Panc1 (cell line): Measurements from ENCODE around the gene UQCC5.

Experiments used
- POLR2AphosphoS5 ChIP-seq: IDR thresholded peaks from 2 replicates; pipeline ENCODE4 v1.6.1; 2012; ENCODE audit warnings: mild to moderate bottlenecking, low read depth, low read length, moderate library complexity
- SIN3A ChIP-seq: IDR thresholded peaks from 2 replicates; pipeline ENCODE4 v1.6.1; 2012; ENCODE audit warnings: low read depth, mild to moderate bottlenecking, low read length, moderate library complexity, borderline replicate concordance; ENCODE audit not compliant: insufficient read depth
- TF ChIP-seq, protein P1 (sequence below): fragments of 450-650 bp; IDR thresholded peaks from 2 replicates; pipeline ENCODE4 v1.5.1; 2017; ENCODE audit warnings: mild to moderate bottlenecking
- TF ChIP-seq, protein P2 (sequence below), 2 experiments: IDR thresholded peaks; 2 replicates each; pipeline ENCODE4 v1.6.1; 2011 to 2012; ENCODE audit warnings: low read depth in 2 of 2, control low read depth in 1 of 2, low read length in 1 of 2, mild to moderate bottlenecking in 1 of 2, moderate library complexity in 1 of 2; ENCODE audit not compliant: insufficient read depth in 1 of 2

DNA sequence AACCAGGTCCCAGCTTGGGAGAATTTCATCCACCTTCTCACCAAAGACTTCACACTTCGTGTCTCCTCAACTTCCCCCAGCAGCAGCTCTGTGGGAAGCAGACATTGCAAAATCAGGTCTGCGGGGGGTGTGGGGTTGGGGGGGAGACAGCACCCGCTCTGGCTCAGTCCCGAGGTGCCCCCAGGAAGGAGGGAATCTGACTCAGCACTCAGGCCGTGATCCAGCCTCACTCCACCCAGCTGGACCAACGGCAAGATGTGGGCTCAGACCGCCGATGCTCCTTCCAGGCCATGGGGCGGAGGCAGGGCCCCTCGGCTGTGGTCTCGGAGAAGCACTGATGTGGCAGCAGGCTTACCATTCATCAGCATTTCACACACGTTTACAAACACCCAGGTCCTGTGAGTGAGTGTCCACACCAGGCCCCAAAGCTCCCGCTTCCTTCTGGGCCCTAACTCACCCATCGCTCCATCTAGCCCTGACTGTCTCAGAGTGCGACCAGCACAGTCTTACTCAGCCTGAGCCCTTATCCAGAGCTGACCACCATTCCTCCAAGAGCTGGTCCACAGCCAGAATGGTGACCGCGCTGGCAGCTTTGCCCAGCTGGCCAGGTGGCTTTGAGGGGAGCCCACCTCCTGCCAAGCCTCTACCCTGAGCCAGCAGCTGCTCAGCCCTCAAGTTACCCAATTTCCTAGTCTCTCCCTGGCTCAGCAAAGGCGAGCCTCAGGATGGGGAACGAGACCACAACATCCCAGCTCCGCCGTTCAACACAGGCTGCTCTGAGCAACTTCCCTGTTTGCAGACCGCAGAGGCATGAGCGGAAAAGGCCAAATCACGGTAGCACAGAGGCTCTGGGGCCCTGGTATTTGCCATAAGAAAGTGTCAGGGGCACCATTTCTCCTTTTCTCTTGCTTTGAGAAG is 38.0 kb upstream of the UQCC5 start:
- TF ChIP-seq SIN3A (no peak), POLR2AphosphoS5 (no peak)
- TF ChIP-seq, protein P1, sequence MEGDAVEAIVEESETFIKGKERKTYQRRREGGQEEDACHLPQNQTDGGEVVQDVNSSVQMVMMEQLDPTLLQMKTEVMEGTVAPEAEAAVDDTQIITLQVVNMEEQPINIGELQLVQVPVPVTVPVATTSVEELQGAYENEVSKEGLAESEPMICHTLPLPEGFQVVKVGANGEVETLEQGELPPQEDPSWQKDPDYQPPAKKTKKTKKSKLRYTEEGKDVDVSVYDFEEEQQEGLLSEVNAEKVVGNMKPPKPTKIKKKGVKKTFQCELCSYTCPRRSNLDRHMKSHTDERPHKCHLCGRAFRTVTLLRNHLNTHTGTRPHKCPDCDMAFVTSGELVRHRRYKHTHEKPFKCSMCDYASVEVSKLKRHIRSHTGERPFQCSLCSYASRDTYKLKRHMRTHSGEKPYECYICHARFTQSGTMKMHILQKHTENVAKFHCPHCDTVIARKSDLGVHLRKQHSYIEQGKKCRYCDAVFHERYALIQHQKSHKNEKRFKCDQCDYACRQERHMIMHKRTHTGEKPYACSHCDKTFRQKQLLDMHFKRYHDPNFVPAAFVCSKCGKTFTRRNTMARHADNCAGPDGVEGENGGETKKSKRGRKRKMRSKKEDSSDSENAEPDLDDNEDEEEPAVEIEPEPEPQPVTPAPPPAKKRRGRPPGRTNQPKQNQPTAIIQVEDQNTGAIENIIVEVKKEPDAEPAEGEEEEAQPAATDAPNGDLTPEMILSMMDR = no peak
- TF ChIP-seq, protein P2, sequence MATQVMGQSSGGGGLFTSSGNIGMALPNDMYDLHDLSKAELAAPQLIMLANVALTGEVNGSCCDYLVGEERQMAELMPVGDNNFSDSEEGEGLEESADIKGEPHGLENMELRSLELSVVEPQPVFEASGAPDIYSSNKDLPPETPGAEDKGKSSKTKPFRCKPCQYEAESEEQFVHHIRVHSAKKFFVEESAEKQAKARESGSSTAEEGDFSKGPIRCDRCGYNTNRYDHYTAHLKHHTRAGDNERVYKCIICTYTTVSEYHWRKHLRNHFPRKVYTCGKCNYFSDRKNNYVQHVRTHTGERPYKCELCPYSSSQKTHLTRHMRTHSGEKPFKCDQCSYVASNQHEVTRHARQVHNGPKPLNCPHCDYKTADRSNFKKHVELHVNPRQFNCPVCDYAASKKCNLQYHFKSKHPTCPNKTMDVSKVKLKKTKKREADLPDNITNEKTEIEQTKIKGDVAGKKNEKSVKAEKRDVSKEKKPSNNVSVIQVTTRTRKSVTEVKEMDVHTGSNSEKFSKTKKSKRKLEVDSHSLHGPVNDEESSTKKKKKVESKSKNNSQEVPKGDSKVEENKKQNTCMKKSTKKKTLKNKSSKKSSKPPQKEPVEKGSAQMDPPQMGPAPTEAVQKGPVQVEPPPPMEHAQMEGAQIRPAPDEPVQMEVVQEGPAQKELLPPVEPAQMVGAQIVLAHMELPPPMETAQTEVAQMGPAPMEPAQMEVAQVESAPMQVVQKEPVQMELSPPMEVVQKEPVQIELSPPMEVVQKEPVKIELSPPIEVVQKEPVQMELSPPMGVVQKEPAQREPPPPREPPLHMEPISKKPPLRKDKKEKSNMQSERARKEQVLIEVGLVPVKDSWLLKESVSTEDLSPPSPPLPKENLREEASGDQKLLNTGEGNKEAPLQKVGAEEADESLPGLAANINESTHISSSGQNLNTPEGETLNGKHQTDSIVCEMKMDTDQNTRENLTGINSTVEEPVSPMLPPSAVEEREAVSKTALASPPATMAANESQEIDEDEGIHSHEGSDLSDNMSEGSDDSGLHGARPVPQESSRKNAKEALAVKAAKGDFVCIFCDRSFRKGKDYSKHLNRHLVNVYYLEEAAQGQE (IDR thresholded peaks at IDR 0.05; ENCODE audit: insufficient read depth in 1 of 2, low read depth in 2 of 2, low read length in 1 of 2) = no peak
